ENCODE results near the gene HACE1.

HACE1 gene

DNA sequence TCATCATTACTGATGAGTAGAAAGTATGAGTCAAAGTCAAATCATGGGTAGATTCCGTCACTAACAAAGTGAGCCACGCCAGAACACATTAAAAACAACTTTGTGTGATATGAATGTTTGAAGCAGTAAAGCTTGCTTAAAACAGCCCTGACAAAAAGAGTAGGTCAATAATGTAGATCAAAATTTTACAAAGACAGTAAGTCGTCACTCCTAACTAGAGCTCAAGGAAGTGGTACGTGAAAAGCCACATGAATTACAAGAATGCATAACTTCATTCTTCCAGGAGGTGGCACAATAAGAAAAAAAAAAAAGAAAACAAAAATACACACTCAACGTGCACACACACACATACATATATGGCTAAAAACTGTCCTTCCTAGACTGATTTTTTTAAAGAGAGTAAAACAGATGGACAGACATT is 69.9 kb downstream of the HACE1 start:
- H3K9me3 ChIP-seq (ENCODE audit: control insufficient read depth, insufficient read depth, low read depth, low read length) = no peaks in the 10 kb centered on the region
- H3K4me1 ChIP-seq (ENCODE audit: control insufficient read depth, insufficient read depth, low read length) = no peaks in the 10 kb centered on the region
- CTCF ChIA-PET = interaction anchor here (0.6 to 2.8 kb wide), 32 partner anchors 8 to 1800 kb away, joined by 3 to 47 read pairs (median 3); no protein-coding TSS in a partner anchor
- H3K27ac ChIP-seq (ENCODE audit: extremely low read depth, low read depth, low read length) = no peak overlapping the region
- H3K36me3 ChIP-seq (ENCODE audit: control insufficient read depth in 2 of 2, insufficient read depth in 1 of 2, low read length in 2 of 2) = peaks cover 0 to 12% of the 10 kb centered on the region in 2 experiments
- H3K4me3 ChIP-seq (ENCODE audit: low read depth, low read length) = no peak overlapping the region
- TF ChIP-seq ZNF202 (tag by site-specific recombination; IDR thresholded peaks at IDR 0.05; ENCODE audit: borderline replicate concordance) (no peak), ZNF654 (tag by site-specific recombination; IDR thresholded peaks at IDR 0.05; ENCODE audit: low read depth) (peak; percentile 81)
- TF ChIP-seq, protein P1, sequence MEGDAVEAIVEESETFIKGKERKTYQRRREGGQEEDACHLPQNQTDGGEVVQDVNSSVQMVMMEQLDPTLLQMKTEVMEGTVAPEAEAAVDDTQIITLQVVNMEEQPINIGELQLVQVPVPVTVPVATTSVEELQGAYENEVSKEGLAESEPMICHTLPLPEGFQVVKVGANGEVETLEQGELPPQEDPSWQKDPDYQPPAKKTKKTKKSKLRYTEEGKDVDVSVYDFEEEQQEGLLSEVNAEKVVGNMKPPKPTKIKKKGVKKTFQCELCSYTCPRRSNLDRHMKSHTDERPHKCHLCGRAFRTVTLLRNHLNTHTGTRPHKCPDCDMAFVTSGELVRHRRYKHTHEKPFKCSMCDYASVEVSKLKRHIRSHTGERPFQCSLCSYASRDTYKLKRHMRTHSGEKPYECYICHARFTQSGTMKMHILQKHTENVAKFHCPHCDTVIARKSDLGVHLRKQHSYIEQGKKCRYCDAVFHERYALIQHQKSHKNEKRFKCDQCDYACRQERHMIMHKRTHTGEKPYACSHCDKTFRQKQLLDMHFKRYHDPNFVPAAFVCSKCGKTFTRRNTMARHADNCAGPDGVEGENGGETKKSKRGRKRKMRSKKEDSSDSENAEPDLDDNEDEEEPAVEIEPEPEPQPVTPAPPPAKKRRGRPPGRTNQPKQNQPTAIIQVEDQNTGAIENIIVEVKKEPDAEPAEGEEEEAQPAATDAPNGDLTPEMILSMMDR (tag by site-specific recombination; IDR thresholded peaks at IDR 0.05) = peak; percentile 47; the same call in 1 of the 2 replicates
- POLR2A ChIA-PET = interaction anchor here (0.6 kb wide), 2 partner anchors 11 to 67 kb away, joined by 3 to 4 read pairs; no protein-coding TSS in a partner anchor

- no peak overlapping the region for H3K27ac ChIP-seq (ENCODE audit: extremely low read depth, low read depth, low read length)
- no peaks in the 10 kb centered on the region for H3K9me3 ChIP-seq (ENCODE audit: control insufficient read depth, insufficient read depth, low read depth, low read length)
- H3K36me3 ChIP-seq (ENCODE audit: control insufficient read depth in 2 of 2, insufficient read depth in 1 of 2, low read length in 2 of 2) = peaks cover 0 to 19% of the 10 kb centered on the region in 2 experiments
- ChIA-PET CTCF (interaction anchor here (0.7 to 2.2 kb wide), 4 partner anchors 12 to 289 kb away, joined by 3 to 7 read pairs (median 4); no protein-coding TSS in a partner anchor), POLR2A (no interaction called here)
- no peak overlapping the region for H3K4me3 ChIP-seq (ENCODE audit: low read depth, low read length)
- H3K4me1 ChIP-seq (ENCODE audit: control insufficient read depth, insufficient read depth, low read length) = no peaks in the 10 kb centered on the region
- no peak for TF ChIP-seq EGR2 (tag by site-specific recombination; IDR thresholded peaks at IDR 0.05; ENCODE audit: low read depth)
- no peak for TF ChIP-seq ZNF510 (tag by site-specific recombination; IDR thresholded peaks at IDR 0.05; ENCODE audit: insufficient replicate concordance)
- no peak for TF ChIP-seq ZNF701 (tag by site-specific recombination; IDR thresholded peaks at IDR 0.05)
- TF ChIP-seq, protein P2, sequence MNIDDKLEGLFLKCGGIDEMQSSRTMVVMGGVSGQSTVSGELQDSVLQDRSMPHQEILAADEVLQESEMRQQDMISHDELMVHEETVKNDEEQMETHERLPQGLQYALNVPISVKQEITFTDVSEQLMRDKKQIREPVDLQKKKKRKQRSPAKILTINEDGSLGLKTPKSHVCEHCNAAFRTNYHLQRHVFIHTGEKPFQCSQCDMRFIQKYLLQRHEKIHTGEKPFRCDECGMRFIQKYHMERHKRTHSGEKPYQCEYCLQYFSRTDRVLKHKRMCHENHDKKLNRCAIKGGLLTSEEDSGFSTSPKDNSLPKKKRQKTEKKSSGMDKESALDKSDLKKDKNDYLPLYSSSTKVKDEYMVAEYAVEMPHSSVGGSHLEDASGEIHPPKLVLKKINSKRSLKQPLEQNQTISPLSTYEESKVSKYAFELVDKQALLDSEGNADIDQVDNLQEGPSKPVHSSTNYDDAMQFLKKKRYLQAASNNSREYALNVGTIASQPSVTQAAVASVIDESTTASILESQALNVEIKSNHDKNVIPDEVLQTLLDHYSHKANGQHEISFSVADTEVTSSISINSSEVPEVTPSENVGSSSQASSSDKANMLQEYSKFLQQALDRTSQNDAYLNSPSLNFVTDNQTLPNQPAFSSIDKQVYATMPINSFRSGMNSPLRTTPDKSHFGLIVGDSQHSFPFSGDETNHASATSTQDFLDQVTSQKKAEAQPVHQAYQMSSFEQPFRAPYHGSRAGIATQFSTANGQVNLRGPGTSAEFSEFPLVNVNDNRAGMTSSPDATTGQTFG (tag by site-specific recombination; IDR thresholded peaks at IDR 0.05; ENCODE audit: borderline replicate concordance) = no peak
- no peak for TF ChIP-seq ZNF311 (tag by site-specific recombination; IDR thresholded peaks at IDR 0.05; ENCODE audit: borderline replicate concordance)
- no peak for TF ChIP-seq ZNF449 (tag by site-specific recombination; IDR thresholded peaks at IDR 0.05)
- TF ChIP-seq ZNF2 (tag by site-specific recombination; IDR thresholded peaks at IDR 0.05) = no peak
- no peak for TF ChIP-seq ZNF221 (tag by site-specific recombination; IDR thresholded peaks at IDR 0.05; ENCODE audit: borderline replicate concordance)
- TF ChIP-seq, protein P3, sequence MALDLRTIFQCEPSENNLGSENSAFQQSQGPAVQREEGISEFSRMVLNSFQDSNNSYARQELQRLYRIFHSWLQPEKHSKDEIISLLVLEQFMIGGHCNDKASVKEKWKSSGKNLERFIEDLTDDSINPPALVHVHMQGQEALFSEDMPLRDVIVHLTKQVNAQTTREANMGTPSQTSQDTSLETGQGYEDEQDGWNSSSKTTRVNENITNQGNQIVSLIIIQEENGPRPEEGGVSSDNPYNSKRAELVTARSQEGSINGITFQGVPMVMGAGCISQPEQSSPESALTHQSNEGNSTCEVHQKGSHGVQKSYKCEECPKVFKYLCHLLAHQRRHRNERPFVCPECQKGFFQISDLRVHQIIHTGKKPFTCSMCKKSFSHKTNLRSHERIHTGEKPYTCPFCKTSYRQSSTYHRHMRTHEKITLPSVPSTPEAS (tag by site-specific recombination; IDR thresholded peaks at IDR 0.05) = no peak
- TF ChIP-seq ZNF76 (tag by site-specific recombination; IDR thresholded peaks at IDR 0.05; ENCODE audit: borderline replicate concordance, low read depth) = no peak
- TF ChIP-seq, protein P4, sequence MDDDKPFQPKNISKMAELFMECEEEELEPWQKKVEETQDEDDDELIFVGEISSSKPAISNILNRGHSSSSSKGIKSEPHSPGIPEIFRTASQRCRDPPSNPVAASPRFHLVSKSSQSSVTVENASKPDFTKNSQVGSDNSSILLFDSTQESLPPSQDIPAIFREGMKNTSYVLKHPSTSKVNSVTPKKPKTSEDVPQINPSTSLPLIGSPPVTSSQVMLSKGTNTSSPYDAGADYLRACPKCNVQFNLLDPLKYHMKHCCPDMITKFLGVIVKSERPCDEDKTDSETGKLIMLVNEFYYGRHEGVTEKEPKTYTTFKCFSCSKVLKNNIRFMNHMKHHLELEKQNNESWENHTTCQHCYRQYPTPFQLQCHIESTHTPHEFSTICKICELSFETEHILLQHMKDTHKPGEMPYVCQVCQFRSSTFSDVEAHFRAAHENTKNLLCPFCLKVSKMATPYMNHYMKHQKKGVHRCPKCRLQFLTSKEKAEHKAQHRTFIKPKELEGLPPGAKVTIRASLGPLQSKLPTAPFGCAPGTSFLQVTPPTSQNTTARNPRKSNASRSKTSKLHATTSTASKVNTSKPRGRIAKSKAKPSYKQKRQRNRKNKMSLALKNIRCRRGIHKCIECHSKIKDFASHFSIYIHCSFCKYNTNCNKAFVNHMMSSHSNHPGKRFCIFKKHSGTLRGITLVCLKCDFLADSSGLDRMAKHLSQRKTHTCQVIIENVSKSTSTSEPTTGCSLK (tag by site-specific recombination; IDR thresholded peaks at IDR 0.05) = no peak
- no peak for TF ChIP-seq PRDM6 (tag by site-specific recombination; IDR thresholded peaks at IDR 0.05)
- no peak for TF ChIP-seq ZNF521 (tag by site-specific recombination; IDR thresholded peaks at IDR 0.05)
- no peak for TF ChIP-seq PBX3 (CRISPR knock-in tag; IDR thresholded peaks at IDR 0.05)
- TF ChIP-seq ELK4 (IDR thresholded peaks at IDR 0.05; ENCODE audit: borderline replicate concordance, low read depth, low read length) = no peak
- no peak for TF ChIP-seq ZNF658 (tag by site-specific recombination; IDR thresholded peaks at IDR 0.05)
- TF ChIP-seq ZFP3 (tag by site-specific recombination; IDR thresholded peaks at IDR 0.05; ENCODE audit: low read depth) = no peak
These were observed 71.3 kb downstream of the HACE1 start for GRCh38 chr6:104788400-104788799.
